ENCODE measurements around the gene DAW1. TPM values are rescaled to one million over a fixed set of nuclear protein-coding genes. Genes with fewer than 3 reads are reported as not detected.

DAW1 gene
- total RNA-seq, 2 donors from 2014 or later: not detected

GRCh38 chr2:227870710-227871374 is 589 bp upstream of the DAW1 start:
- Mint-ChIP-seq H3K4me3 (no peak overlapping the region), H3K27me3 (peaks cover 33 to 46% of the 10 kb centered on the region in 2 donors), H3K36me3 (no peaks in the 10 kb centered on the region), H3K4me1 (ENCODE audit: low read depth in 2 of 2) (no peaks in the 10 kb centered on the region), H3K9me3 (peaks cover 3% of the 10 kb centered on the region), H3K27ac (no peak overlapping the region)
- ATAC-seq (no peak), DNase-seq (ENCODE audit: low spot score) (no peak)

- peaks cover 3% of the 10 kb centered on the region for H3K9me3 Mint-ChIP-seq
- H3K4me1 Mint-ChIP-seq (ENCODE audit: low read depth in 2 of 2): no peaks in the 10 kb centered on the region
- no peak overlapping the region for H3K4me3 Mint-ChIP-seq
- peaks cover 27 to 47% of the 10 kb centered on the region in 2 donors for H3K27me3 Mint-ChIP-seq
- no peak overlapping the region for H3K27ac Mint-ChIP-seq
- ATAC-seq (no peak), DNase-seq (ENCODE audit: low spot score) (no peak)
- no peaks in the 10 kb centered on the region for H3K36me3 Mint-ChIP-seq
These were observed 1.2 kb downstream of the DAW1 start for GRCh38 chr2:227872676-227873075.

GRCh38 chr2:227876300-227876801 is 4.9 kb downstream of the DAW1 start:
- DNase-seq (ENCODE audit: low spot score) (no peak), ATAC-seq (no peak)
- H3K4me3 Mint-ChIP-seq: no peak overlapping the region
- H3K4me1 Mint-ChIP-seq (ENCODE audit: low read depth in 2 of 2): no peaks in the 10 kb centered on the region
- no peaks in the 10 kb centered on the region for H3K36me3 Mint-ChIP-seq
- peaks cover 3% of the 10 kb centered on the region for H3K9me3 Mint-ChIP-seq
- H3K27me3 Mint-ChIP-seq: peaks cover 19 to 43% of the 10 kb centered on the region in 2 donors
- H3K27ac Mint-ChIP-seq: no peak overlapping the region

GRCh38 chr2:227877421-227878310 is 6.2 kb downstream of the DAW1 start:
- H3K27ac Mint-ChIP-seq: no peak overlapping the region
- no peaks in the 10 kb centered on the region for H3K4me1 Mint-ChIP-seq (ENCODE audit: low read depth in 2 of 2)
- H3K4me3 Mint-ChIP-seq: no peak overlapping the region
- DNase-seq (ENCODE audit: low spot score) (no peak), ATAC-seq (no peak)
- peaks cover 3% of the 10 kb centered on the region for H3K9me3 Mint-ChIP-seq
- H3K36me3 Mint-ChIP-seq: no peaks in the 10 kb centered on the region
- peaks cover 17 to 41% of the 10 kb centered on the region in 2 donors for H3K27me3 Mint-ChIP-seq

GRCh38 chr2:227880460-227880859 is 9.0 kb downstream of the DAW1 start:
- H3K9me3 Mint-ChIP-seq: no peaks in the 10 kb centered on the region
- no peak overlapping the region for H3K4me3 Mint-ChIP-seq
- no peak for ATAC-seq
- no peaks in the 10 kb centered on the region for H3K36me3 Mint-ChIP-seq
- no peaks in the 10 kb centered on the region for H3K4me1 Mint-ChIP-seq (ENCODE audit: low read depth in 2 of 2)
- no peak overlapping the region for H3K27ac Mint-ChIP-seq
- no peak for DNase-seq (ENCODE audit: low spot score)
- peaks cover 2 to 17% of the 10 kb centered on the region in 2 donors for H3K27me3 Mint-ChIP-seq

GRCh38 chr2:227881866-227882517 is 10.6 kb downstream of the DAW1 start:
- H3K36me3 Mint-ChIP-seq: no peaks in the 10 kb centered on the region
- no peaks in the 10 kb centered on the region for H3K9me3 Mint-ChIP-seq
- H3K4me3 Mint-ChIP-seq: no peak overlapping the region
- no peak for DNase-seq (ENCODE audit: low spot score)
- H3K27me3 Mint-ChIP-seq: peaks cover 0 to 6% of the 10 kb centered on the region in 2 donors
- ATAC-seq: no peak
- H3K4me1 Mint-ChIP-seq (ENCODE audit: low read depth in 2 of 2): no peaks in the 10 kb centered on the region
- H3K27ac Mint-ChIP-seq: no peak overlapping the region

- Mint-ChIP-seq H3K9me3 (no peaks in the 10 kb centered on the region), H3K4me3 (no peak overlapping the region)
- ATAC-seq: peak; percentile 49 to 66
These were observed 13.1 kb downstream of the DAW1 start for GRCh38 chr2:227884511-227884947.

GRCh38 chr2:227886149-227886548 is 14.7 kb downstream of the DAW1 start:
- H3K4me1 Mint-ChIP-seq (ENCODE audit: low read depth in 2 of 2): no peaks in the 10 kb centered on the region
- H3K27ac Mint-ChIP-seq: no peak overlapping the region
- no peak for ATAC-seq
- no peaks in the 10 kb centered on the region for H3K9me3 Mint-ChIP-seq
- peaks cover 0 to 3% of the 10 kb centered on the region in 2 donors for H3K27me3 Mint-ChIP-seq
- H3K36me3 Mint-ChIP-seq: no peaks in the 10 kb centered on the region
- DNase-seq (ENCODE audit: low spot score): no peak
- H3K4me3 Mint-ChIP-seq: no peak overlapping the region

More at GRCh38 chr2:227884511-227884947, 13.1 kb downstream of the DAW1 start:
- no peak for DNase-seq (ENCODE audit: low spot score)
- H3K4me1 Mint-ChIP-seq (ENCODE audit: low read depth in 2 of 2): no peaks in the 10 kb centered on the region
- peaks cover 3 to 6% of the 10 kb centered on the region in 2 donors for H3K27me3 Mint-ChIP-seq
- no peak overlapping the region for H3K27ac Mint-ChIP-seq
- no peaks in the 10 kb centered on the region for H3K36me3 Mint-ChIP-seq

GRCh38 chr2:227888289-227888688 is 16.9 kb downstream of the DAW1 start:
- Mint-ChIP-seq H3K27me3 (peaks cover 0 to 3% of the 10 kb centered on the region in 2 donors), H3K4me1 (ENCODE audit: low read depth in 2 of 2) (no peaks in the 10 kb centered on the region), H3K9me3 (no peaks in the 10 kb centered on the region), H3K27ac (no peak overlapping the region), H3K36me3 (no peaks in the 10 kb centered on the region), H3K4me3 (no peak overlapping the region)
- ATAC-seq (no peak), DNase-seq (ENCODE audit: low spot score) (no peak)

GRCh38 chr2:227889336-227889735 is 17.9 kb downstream of the DAW1 start:
- ATAC-seq: no peak
- Mint-ChIP-seq H3K4me1 (ENCODE audit: low read depth in 2 of 2) (no peaks in the 10 kb centered on the region), H3K27me3 (peaks cover 0 to 3% of the 10 kb centered on the region in 2 donors), H3K36me3 (no peaks in the 10 kb centered on the region), H3K27ac (no peak overlapping the region), H3K4me3 (no peak overlapping the region), H3K9me3 (no peaks in the 10 kb centered on the region)
- DNase-seq (ENCODE audit: low spot score): no peak

- Mint-ChIP-seq H3K4me1 (ENCODE audit: low read depth in 2 of 2) (no peaks in the 10 kb centered on the region), H3K27ac (no peak overlapping the region), H3K4me3 (no peak overlapping the region), H3K36me3 (no peaks in the 10 kb centered on the region), H3K27me3 (peaks cover 4 to 6% of the 10 kb centered on the region in 2 donors), H3K9me3 (no peaks in the 10 kb centered on the region)
- ATAC-seq (peak in 1 of 2 donors; percentile 45), DNase-seq (ENCODE audit: low spot score) (no peak)
These were observed 19.2 kb downstream of the DAW1 start for GRCh38 chr2:227890495-227891079.

GRCh38 chr2:227891673-227892072 is 20.2 kb downstream of the DAW1 start:
- H3K27ac Mint-ChIP-seq: no peak overlapping the region
- H3K4me3 Mint-ChIP-seq: no peak overlapping the region
- ATAC-seq: no peak
- H3K4me1 Mint-ChIP-seq (ENCODE audit: low read depth in 2 of 2): no peaks in the 10 kb centered on the region
- H3K36me3 Mint-ChIP-seq: no peaks in the 10 kb centered on the region
- peaks cover 5 to 8% of the 10 kb centered on the region in 2 donors for H3K27me3 Mint-ChIP-seq
- DNase-seq (ENCODE audit: low spot score): no peak
- H3K9me3 Mint-ChIP-seq: no peaks in the 10 kb centered on the region

GRCh38 chr2:227903381-227903780 is 31.9 kb downstream of the DAW1 start:
- no peaks in the 10 kb centered on the region for H3K27me3 Mint-ChIP-seq

More at GRCh38 chr2:227903381-227903780, 31.9 kb downstream of the DAW1 start:
- ATAC-seq: no peak
- H3K36me3 Mint-ChIP-seq: no peaks in the 10 kb centered on the region
- no peak overlapping the region for H3K27ac Mint-ChIP-seq
- no peak overlapping the region for H3K4me3 Mint-ChIP-seq
- no peaks in the 10 kb centered on the region for H3K4me1 Mint-ChIP-seq (ENCODE audit: low read depth in 2 of 2)
- no peak for DNase-seq (ENCODE audit: low spot score)
- H3K9me3 Mint-ChIP-seq: no peaks in the 10 kb centered on the region

Data from natural killer cell treated with Interleukin-12 subunit alpha and Interleukin-12 subunit beta and Interleukin-15 and Interleukin-18, amount 100 ng/mL, for 72 hours (primary cell).